ENCODE data around the gene PCNA. TPM values are rescaled to one million over a fixed set of nuclear protein-coding genes. Genes with fewer than 3 reads are reported as not detected.
"Not testable (repeated sequence)": the region's sequence is repeated elsewhere in the genome, so short reads cannot be mapped to it uniquely, and the experiment has no call there.

Gene PCNA
- total and polyA plus RNA-seq, 7 experiments from 2014 or later = 21.6 to 392 (median 40.9) TPM

GRCh38 chr20:5074232-5074674 lies 45.5 kb downstream of the PCNA start:
- no peaks in the 10 kb centered on the region for H3K27me3 Mint-ChIP-seq
- Histone ChIP-seq H3K4me3 (ENCODE audit: low read length) (no peak overlapping the region), H3K27me3 (ENCODE audit: control insufficient read depth in 2 of 2, insufficient read depth in 2 of 2, low read length in 2 of 2) (no peaks in the 10 kb centered on the region), H3K4me1 (ENCODE audit: control insufficient read depth in 2 of 2, insufficient read depth in 2 of 2, low read length in 2 of 2) (peaks cover 13 to 20% of the 10 kb centered on the region in 2 donors), H3K36me3 (ENCODE audit: control insufficient read depth in 2 of 3, insufficient read depth in 3 of 3, low read length in 3 of 3) (no peaks in the 10 kb centered on the region), H3K9me3 (ENCODE audit: control insufficient read depth in 2 of 3, low read length in 3 of 3) (no peaks in the 10 kb centered on the region), H3K27ac (ENCODE audit: low read depth, low read length) (no peak overlapping the region)
- DNase-seq (no peak), ATAC-seq (no peak)
- no peaks in the 10 kb centered on the region for H3K9me3 Mint-ChIP-seq
- H3K4me3 Mint-ChIP-seq = no peak overlapping the region
- H3K36me3 Mint-ChIP-seq = peaks cover 0 to 2% (median 0%) of the 10 kb centered on the region in 5 donors
- H3K4me1 Mint-ChIP-seq = peaks cover 17 to 48% (median 18%) of the 10 kb centered on the region in 7 donors
- POLR2A ChIA-PET = interaction anchor here (0.5 kb wide), 1 partner anchor 924 kb away, joined by 3 read pairs; no protein-coding TSS in a partner anchor
- CTCF ChIA-PET = no interaction called here
- peak overlapping the region in 8 of 9 donors; percentile 3 to 57 (median 34) for H3K27ac Mint-ChIP-seq
- intact Hi-C loops (cut with micrococcal nuclease) = no loop called here

- POLR2A ChIA-PET = interaction anchor here (0.5 kb wide), 1 partner anchor 924 kb away, joined by 3 read pairs; no protein-coding TSS in a partner anchor
- intact Hi-C loops (cut with micrococcal nuclease) = no loop called here
Observed at GRCh38 chr20:5073660-5074231, 46.0 kb downstream of the PCNA start.

GRCh38 chr20:5072756-5073659 lies 46.8 kb downstream of the PCNA start:
- peak; percentile 62 for ATAC-seq
- ChIA-PET CTCF (no interaction called here), POLR2A (no interaction called here)
- Histone ChIP-seq H3K27me3 (ENCODE audit: control insufficient read depth in 2 of 2, insufficient read depth in 2 of 2, low read length in 2 of 2) (no peaks in the 10 kb centered on the region), H3K4me1 (ENCODE audit: control insufficient read depth in 2 of 2, insufficient read depth in 2 of 2, low read length in 2 of 2) (peaks cover 2 to 11% of the 10 kb centered on the region in 2 donors), H3K27ac (ENCODE audit: low read depth, low read length) (no peak overlapping the region), H3K4me3 (ENCODE audit: low read length) (no peak overlapping the region), H3K36me3 (ENCODE audit: control insufficient read depth in 2 of 3, insufficient read depth in 3 of 3, low read length in 3 of 3) (no peaks in the 10 kb centered on the region), H3K9me3 (ENCODE audit: control insufficient read depth in 2 of 3, low read length in 3 of 3) (no peaks in the 10 kb centered on the region)
- no peaks in the 10 kb centered on the region for H3K9me3 Mint-ChIP-seq
- H3K4me1 Mint-ChIP-seq = peaks cover 5 to 48% (median 10%) of the 10 kb centered on the region in 7 donors
- intact Hi-C loops (cut with micrococcal nuclease) = no loop called here
- no peak overlapping the region for H3K4me3 Mint-ChIP-seq
- H3K36me3 Mint-ChIP-seq = peaks cover 0 to 5% (median 0%) of the 10 kb centered on the region in 5 donors
- DNase-seq = no peak
- H3K27ac Mint-ChIP-seq = peak overlapping the region in 7 of 9 donors; percentile 34 to 62 (median 46)
- no peaks in the 10 kb centered on the region for H3K27me3 Mint-ChIP-seq

More at GRCh38 chr20:5073660-5074231, 46.0 kb downstream of the PCNA start:
- Mint-ChIP-seq H3K4me1 (peaks cover 13 to 48% (median 15%) of the 10 kb centered on the region in 7 donors), H3K9me3 (no peaks in the 10 kb centered on the region), H3K27ac (peak overlapping the region in 6 of 9 donors; percentile 34 to 62 (median 48)), H3K4me3 (no peak overlapping the region), H3K27me3 (no peaks in the 10 kb centered on the region), H3K36me3 (peaks cover 0 to 2% (median 0%) of the 10 kb centered on the region in 5 donors)
- DNase-seq (no peak), ATAC-seq (no peak)
- no peak overlapping the region for H3K27ac ChIP-seq (ENCODE audit: low read depth, low read length)
- no peak overlapping the region for H3K4me3 ChIP-seq (ENCODE audit: low read length)
- H3K9me3 ChIP-seq (ENCODE audit: control insufficient read depth in 2 of 3, low read length in 3 of 3) = no peaks in the 10 kb centered on the region
- peaks cover 8 to 15% of the 10 kb centered on the region in 2 donors for H3K4me1 ChIP-seq (ENCODE audit: control insufficient read depth in 2 of 2, insufficient read depth in 2 of 2, low read length in 2 of 2)
- no peaks in the 10 kb centered on the region for H3K36me3 ChIP-seq (ENCODE audit: control insufficient read depth in 2 of 3, insufficient read depth in 3 of 3, low read length in 3 of 3)
- H3K27me3 ChIP-seq (ENCODE audit: control insufficient read depth in 2 of 2, insufficient read depth in 2 of 2, low read length in 2 of 2) = no peaks in the 10 kb centered on the region
- CTCF ChIA-PET = no interaction called here

- H3K9me3 Mint-ChIP-seq; H3K27me3 Mint-ChIP-seq; H3K4me3 Mint-ChIP-seq; H3K4me1 ChIP-seq (ENCODE audit: control insufficient read depth in 2 of 2, insufficient read depth in 2 of 2, low read length in 2 of 2); H3K4me3 ChIP-seq (ENCODE audit: low read length); DNase-seq; intact Hi-C loops (cut with micrococcal nuclease); H3K36me3 ChIP-seq (ENCODE audit: control insufficient read depth in 2 of 3, insufficient read depth in 3 of 3, low read length in 3 of 3); H3K27me3 ChIP-seq (ENCODE audit: control insufficient read depth in 2 of 2, insufficient read depth in 2 of 2, low read length in 2 of 2); H3K27ac ChIP-seq (ENCODE audit: low read depth, low read length); H3K27ac Mint-ChIP-seq; POLR2A ChIA-PET; H3K9me3 ChIP-seq (ENCODE audit: control insufficient read depth in 2 of 3, low read length in 3 of 3); CTCF ChIA-PET; ATAC-seq; H3K36me3 Mint-ChIP-seq: not testable (repeated sequence)
- H3K4me1 Mint-ChIP-seq = peaks cover 0 to 42% (median 4%) of the 10 kb centered on the region in 7 donors
Observed at GRCh38 chr20:5071942-5072341, 47.8 kb downstream of the PCNA start.

- DNase-seq = no peak
- Mint-ChIP-seq H3K27ac (no peak overlapping the region), H3K36me3 (peaks cover 0 to 13% (median 0%) of the 10 kb centered on the region in 5 donors), H3K9me3 (no peaks in the 10 kb centered on the region), H3K4me1 (peaks cover 0 to 45% (median 4%) of the 10 kb centered on the region in 7 donors), H3K4me3 (no peak overlapping the region), H3K27me3 (no peaks in the 10 kb centered on the region)
- H3K4me1 ChIP-seq (ENCODE audit: control insufficient read depth in 2 of 2, insufficient read depth in 2 of 2, low read length in 2 of 2) = no peaks in the 10 kb centered on the region
- ATAC-seq = no peak
- H3K36me3 ChIP-seq (ENCODE audit: control insufficient read depth in 2 of 3, insufficient read depth in 3 of 3, low read length in 3 of 3) = no peaks in the 10 kb centered on the region
- H3K27ac ChIP-seq (ENCODE audit: low read depth, low read length) = no peak overlapping the region
- no peak overlapping the region for H3K4me3 ChIP-seq (ENCODE audit: low read length)
- intact Hi-C loops (cut with micrococcal nuclease) = no loop called here
- POLR2A ChIA-PET = interaction anchor here (0.5 kb wide), 1 partner anchor 24 kb away, joined by 3 read pairs; no protein-coding TSS in a partner anchor
- CTCF ChIA-PET = no interaction called here
- H3K9me3 ChIP-seq (ENCODE audit: control insufficient read depth in 2 of 3, low read length in 3 of 3) = no peaks in the 10 kb centered on the region
- no peaks in the 10 kb centered on the region for H3K27me3 ChIP-seq (ENCODE audit: control insufficient read depth in 2 of 2, insufficient read depth in 2 of 2, low read length in 2 of 2)
Observed at GRCh38 chr20:5070570-5070969, 49.2 kb downstream of the PCNA start.

GRCh38 chr20:5070081-5070480 lies 49.7 kb downstream of the PCNA start:
- no peaks in the 10 kb centered on the region for H3K27me3 Mint-ChIP-seq
- POLR2A ChIA-PET = interaction anchor here (0.5 kb wide), 1 partner anchor 23 kb away, joined by 3 read pairs; no protein-coding TSS in a partner anchor
- no peaks in the 10 kb centered on the region for H3K27me3 ChIP-seq (ENCODE audit: control insufficient read depth in 2 of 2, insufficient read depth in 2 of 2, low read length in 2 of 2)
- H3K4me3 ChIP-seq (ENCODE audit: low read length) = no peak overlapping the region
- no peaks in the 10 kb centered on the region for H3K9me3 Mint-ChIP-seq
- CTCF ChIA-PET = no interaction called here
- H3K4me3 Mint-ChIP-seq = no peak overlapping the region
- peaks cover 0 to 13% (median 0%) of the 10 kb centered on the region in 5 donors for H3K36me3 Mint-ChIP-seq
- H3K4me1 ChIP-seq (ENCODE audit: control insufficient read depth in 2 of 2, insufficient read depth in 2 of 2, low read length in 2 of 2) = no peaks in the 10 kb centered on the region
- no peak for ATAC-seq
- peaks cover 0 to 45% (median 4%) of the 10 kb centered on the region in 7 donors for H3K4me1 Mint-ChIP-seq
- no peaks in the 10 kb centered on the region for H3K36me3 ChIP-seq (ENCODE audit: control insufficient read depth in 2 of 3, insufficient read depth in 3 of 3, low read length in 3 of 3)
- H3K27ac ChIP-seq (ENCODE audit: low read depth, low read length) = no peak overlapping the region
- peak overlapping the region in 1 of 9 donors; percentile 72 for H3K27ac Mint-ChIP-seq
- DNase-seq = no peak
- intact Hi-C loops (cut with micrococcal nuclease) = no loop called here
- no peaks in the 10 kb centered on the region for H3K9me3 ChIP-seq (ENCODE audit: control insufficient read depth in 2 of 3, low read length in 3 of 3)

Data from naive thymus-derived CD4-positive, alpha-beta T cell (primary cell).